GM04503 (cell line): ENCODE results near the gene NUDT14.

ENCODE experiments used
- DNase-seq: peaks from one replicate; pipeline ENCODE4 v3.0.0-alpha.2; 2012; ENCODE audit warnings: low read depth

NUDT14 gene

GRCh38 chr14:105158794-105159193 is 22.3 kb downstream of the NUDT14 start:
- no peak for DNase-seq

DNA sequence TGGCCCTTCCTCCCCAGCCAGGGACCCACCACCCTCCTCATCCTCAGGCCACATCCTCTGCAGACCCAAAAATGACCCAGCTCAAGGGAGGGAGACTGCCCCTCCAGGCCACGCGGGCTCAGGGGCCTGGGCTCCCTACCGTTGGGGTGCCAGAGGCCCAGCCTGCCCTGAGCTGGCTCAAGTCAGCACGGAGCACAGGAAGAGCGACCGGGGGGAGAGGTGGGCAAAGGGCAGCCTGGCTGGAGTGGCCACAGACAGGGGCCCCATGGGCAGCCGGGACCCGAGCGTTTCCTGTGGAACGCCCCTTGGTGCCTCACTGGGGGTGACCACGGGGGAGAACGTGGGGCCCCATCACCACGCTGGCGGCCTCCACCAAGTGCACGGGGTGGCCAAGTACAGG is 23.2 kb downstream of the NUDT14 start:
- no peak for DNase-seq

DNA sequence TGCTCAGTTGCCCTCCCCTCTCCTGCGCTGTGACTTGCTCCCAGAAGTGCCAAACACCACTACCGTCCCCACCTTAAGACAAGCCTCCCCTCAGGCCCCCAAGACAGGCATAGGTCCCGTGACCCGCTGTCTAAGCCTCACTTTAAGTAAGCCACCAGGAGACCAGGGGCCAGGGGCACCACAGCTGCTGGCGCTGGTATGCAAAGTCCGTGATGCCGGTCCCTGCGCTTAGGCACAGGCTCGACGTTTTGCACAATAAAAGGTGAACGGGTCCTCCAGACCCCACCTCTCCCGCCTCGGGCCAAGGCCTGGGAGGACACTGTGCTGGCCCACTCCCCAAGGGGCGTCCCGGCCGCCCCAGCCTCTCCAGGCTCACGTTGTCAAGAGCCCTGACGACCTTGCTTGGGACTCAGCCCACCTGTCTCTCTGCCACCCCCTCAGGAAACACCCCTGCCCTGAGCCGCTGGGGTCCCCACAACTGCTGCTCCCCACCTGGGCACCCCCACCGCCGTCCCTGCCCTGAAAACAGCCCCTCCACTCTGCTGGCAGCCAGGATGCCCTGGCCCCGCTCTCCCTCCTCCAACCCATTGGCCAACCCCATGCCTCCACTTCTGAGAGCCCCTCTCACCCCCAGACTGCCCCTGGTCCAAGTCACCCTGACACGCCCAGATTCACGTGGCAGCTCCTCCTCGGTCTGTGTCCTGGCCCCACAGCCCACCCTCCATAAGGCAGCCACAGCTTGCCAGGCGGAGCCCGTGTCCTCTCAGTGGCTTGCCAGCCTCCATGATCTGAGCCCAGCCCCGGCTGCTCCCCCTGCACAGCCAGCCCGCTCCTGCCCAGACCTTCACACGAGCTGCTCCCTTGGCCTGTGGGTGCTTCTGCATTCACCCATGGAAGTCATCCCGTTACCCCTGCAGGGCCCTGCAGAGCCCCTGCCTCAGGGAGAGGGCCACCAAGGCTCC is 24.4 kb downstream of the NUDT14 start:
- DNase-seq = no peak

GRCh38 chr14:105155681-105156413 is 25.3 kb downstream of the NUDT14 start:
- no peak for DNase-seq

- DNase-seq = no peak
Observed at GRCh38 chr14:105155071-105155651, 26.0 kb downstream of the NUDT14 start.

DNA sequence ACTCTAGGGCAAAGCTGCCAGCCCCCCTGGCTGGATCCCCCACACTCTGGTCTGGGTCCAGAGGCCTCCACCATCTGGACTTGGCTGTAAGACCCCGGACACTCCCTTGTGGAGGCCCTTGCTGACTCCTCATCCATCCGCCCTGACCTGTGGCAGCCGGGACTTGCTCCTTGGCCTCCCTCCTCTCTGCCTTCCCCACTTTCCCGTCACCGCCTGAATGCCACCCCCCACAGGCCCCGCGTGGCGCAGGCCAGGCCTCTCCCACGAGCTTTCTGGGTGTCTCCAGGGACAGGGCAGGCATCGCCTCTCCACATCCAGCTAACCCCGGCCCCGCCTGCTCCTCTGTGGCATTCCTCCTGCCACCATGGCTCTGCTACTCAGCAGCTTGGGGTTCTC is 26.6 kb downstream of the NUDT14 start:
- no peak for DNase-seq

- no peak for DNase-seq
Observed at GRCh38 chr14:105153739-105154475, 27.2 kb downstream of the NUDT14 start.

GRCh38 chr14:105153331-105153731 is 27.8 kb downstream of the NUDT14 start:
- no peak for DNase-seq

DNA sequence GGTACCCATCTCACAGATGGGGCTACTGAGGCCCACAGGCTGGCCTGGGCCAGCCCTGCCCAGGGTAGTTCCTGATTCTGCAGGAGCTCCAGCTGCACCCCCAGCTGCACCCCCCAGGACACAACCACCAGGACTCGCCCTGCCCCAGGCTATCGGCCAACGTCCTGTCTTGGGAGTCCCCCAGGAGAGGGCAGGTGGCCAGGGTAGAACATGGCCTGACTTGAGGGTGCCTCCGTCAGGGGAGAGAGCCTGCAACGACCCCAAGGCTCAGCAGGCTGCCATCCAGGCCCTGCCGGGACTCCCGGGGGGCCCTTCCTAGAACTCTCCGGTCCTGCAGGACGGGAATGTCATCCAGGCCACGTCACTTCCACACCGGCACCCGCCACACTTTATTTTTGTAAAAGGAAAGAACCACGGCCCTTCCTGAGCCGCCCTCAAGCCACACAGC is 28.3 kb downstream of the NUDT14 start:
- DNase-seq = no peak

GRCh38 chr14:105151838-105152793 is 29.0 kb downstream of the NUDT14 start:
- DNase-seq = no peak

DNA sequence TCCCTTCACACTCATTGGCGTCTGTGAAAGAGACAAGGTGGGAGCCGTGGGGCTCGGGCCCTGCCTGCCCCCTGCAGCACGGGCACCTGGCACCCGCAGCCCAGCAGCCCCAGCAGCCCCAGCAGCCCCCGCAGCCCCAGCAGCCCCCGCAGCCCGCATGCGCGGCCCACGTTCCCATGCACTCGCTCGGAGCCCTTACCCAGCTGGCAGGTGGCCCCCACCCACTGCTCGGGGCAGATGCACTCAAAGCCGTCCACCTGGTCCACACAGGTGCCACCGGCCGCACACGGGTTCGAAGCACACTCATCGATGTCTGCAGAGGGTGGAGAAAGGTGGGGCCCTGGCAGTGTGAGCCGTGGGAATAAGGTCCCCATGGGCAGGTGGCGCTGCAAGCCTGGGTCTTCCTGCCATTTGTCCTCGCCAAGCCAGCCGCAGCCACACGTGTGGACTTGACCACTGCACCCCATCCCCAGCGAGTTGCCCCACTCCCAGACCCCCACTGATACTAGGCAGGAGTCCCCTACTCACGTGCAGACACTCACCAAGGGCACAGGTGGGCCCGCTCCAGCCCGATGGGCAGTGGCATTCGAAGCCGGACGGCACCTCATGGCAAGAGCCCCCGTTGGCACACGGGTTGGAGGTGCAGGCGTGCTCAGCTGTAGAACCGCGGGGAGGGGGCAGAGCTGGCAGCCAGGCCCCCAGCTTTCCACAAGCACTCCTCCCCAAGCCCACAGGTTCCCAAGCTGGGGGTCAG is 29.9 kb downstream of the NUDT14 start:
- no peak for DNase-seq

DNA sequence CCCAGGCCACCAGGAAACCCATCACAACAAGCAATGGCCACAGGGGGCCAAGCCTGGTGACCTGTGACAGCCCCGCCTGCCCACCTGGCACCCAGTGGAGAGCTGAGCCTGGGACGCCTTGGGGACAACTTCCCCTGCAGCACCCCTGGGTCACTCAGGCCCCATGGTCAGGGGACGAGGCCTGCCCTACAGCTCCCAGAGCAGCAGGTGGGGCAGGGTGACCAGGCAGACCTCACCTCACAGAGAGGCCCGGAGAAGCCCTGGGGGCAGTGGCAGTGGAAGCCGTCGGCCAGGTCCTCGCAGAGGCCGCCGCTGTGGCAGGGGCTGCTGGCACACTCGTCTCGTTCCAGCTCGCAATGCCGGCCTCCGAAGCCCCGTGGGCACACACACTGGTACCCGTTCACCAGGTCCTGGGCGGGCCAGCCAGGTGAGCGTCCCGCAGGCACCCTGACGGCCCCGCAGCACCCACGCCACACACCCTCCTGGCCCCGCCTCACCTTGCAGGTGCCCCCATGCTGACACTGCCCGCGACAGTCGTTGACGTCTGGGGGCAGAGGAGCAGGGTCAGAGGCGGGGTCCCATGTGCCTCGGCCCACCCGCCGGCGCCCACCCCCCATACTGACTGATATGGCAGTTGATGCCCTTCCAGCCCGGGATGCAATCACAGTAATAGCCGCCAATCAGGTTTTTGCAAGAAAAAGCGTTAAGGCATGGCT is 30.6 kb downstream of the NUDT14 start:
- DNase-seq = no peak

DNA sequence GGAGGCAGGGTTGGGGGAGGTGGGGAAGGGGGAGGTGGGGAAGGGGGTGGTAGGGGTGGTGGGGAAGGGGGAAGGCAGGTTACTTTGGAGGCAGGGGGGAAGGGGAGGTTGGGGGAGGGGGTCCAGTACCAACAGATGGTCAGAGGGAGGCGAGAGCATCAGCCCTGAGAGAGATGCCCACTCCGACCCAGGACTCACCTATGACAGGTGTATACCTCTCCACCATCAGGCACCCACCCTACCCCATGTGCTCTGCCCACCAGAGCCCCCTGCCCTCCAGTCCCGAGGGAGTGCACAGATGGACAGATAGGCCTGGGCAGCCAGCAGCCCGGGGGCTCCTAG is 31.1 kb downstream of the NUDT14 start:
- DNase-seq = no peak

GRCh38 chr14:105149146-105149781 is 31.8 kb downstream of the NUDT14 start:
- no peak for DNase-seq

GRCh38 chr14:105148604-105149145 is 32.4 kb downstream of the NUDT14 start:
- DNase-seq = no peak

DNA sequence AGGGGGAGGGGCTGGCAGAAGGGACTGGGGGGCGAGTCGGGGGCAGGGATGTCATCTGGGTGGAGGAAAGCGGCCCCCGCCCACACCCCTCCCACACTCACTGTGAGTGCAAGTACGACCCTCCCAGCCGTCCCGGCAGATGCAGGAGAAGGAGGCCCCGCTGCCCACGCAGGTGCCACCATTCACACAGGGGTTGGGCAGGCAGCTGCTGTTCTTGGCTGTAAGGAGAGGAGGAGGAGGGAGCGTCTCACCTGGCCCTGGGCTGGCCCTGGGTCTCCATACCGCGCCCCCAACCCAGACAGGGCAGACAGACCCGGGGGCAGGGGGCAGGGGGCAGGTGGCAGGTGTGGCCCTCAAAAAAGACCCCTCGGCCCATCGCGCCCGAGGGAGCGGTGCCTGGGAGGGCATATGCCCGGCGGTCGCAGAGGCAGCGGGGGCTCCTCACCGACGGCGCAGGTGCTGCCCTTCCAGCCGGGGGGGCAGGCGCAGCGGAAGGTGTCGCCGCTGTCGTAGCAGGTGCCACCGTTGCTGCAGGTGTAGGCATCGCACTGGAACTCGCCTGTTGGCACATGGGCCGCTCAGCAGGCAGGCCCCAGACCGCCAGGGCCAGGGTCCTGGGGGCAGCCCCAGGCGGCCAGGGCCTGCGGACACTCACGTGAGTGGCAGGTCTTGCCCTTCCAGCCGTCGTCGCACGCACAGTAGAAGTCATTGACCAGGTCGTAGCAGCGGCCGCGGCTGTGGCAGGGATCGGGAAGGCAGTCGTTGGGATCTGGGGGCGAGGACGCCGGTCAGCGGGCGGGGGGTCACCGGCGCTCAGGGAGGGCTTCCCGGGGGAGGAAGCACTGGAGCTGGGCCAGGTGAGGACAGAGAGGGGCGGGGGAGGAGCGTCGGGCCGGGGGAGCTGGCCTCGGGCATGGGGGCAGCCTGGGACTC is 33.2 kb downstream of the NUDT14 start:
- DNase-seq = no peak

- no peak for DNase-seq
Observed at GRCh38 chr14:105146976-105147635, 34.0 kb downstream of the NUDT14 start.
